ENCODE results near the gene HDDC3. TPM values are rescaled to one million over a fixed set of nuclear protein-coding genes. Genes with fewer than 3 reads are reported as not detected.

Gene HDDC3
- total and polyA plus RNA-seq, 2 donors (not counting 3 experiments of a cell fraction or from before 2014, with no cell fraction given), result 16.0 to 20.2 TPM

GRCh38 chr15:90970274-90970673 is 37.9 kb upstream of the HDDC3 start:
- no peak overlapping the region for H3K4me3 ChIP-seq (replicated peaks in 1 of 3; ENCODE audit: insufficient read depth in 1 of 3, low read depth in 1 of 3, low read length in 3 of 3)
- DNase-seq (ENCODE audit: low read depth, low spot score) (no peak), FAIRE-seq (no peak)
- dilution Hi-C loops (cut with MboI; ENCODE audit: extremely low pct_ligation_motif_present, low sequenced_read_pairs) (no loop called here), intact Hi-C loops (cut with micrococcal nuclease) (no loop called here)
- no peaks in the 10 kb centered on the region for H3K9me3 ChIP-seq (replicated peaks; ENCODE audit: control insufficient read depth, insufficient read depth, low read length)
- no peak overlapping the region for H2AFZ ChIP-seq (ENCODE audit: low read depth, low read length)
- H3K9me1 ChIP-seq (replicated peaks; ENCODE audit: control insufficient read depth, extremely low read depth, insufficient read depth, low read length), result no peaks in the 10 kb centered on the region
- no peak overlapping the region for H3K4me2 ChIP-seq (ENCODE audit: insufficient read depth, low read length)
- no peaks in the 10 kb centered on the region for H4K20me1 ChIP-seq (replicated peaks; ENCODE audit: control insufficient read depth, extremely low read depth, insufficient read depth, low read length)
- ChIA-PET CTCF (interaction anchor here (4.0 kb wide), 1 partner anchor 13 kb away, joined by 28 read pairs; no protein-coding TSS in a partner anchor), POLR2A (no interaction called here)
- H3K79me2 ChIP-seq (ENCODE audit: control insufficient read depth, insufficient read depth, low read length), result no peaks in the 10 kb centered on the region
- no peak overlapping the region for H3K9ac ChIP-seq (replicated peaks; ENCODE audit: extremely low read depth, insufficient read depth, low read length)
- H3K27me3 ChIP-seq (ENCODE audit: control insufficient read depth in 2 of 2, insufficient read depth in 2 of 2, low read length in 2 of 2), result no peaks in the 10 kb centered on the region
- H3K36me3 ChIP-seq (ENCODE audit: control insufficient read depth in 2 of 2, extremely low read depth in 1 of 2, insufficient read depth in 2 of 2, low read length in 2 of 2), result peaks cover 6 to 34% of the 10 kb centered on the region in 2 experiments
- TF ChIP-seq CTCF (IDR thresholded peaks at IDR 0.05; ENCODE audit: extremely low read depth in 1 of 2, insufficient read depth in 1 of 2, low read depth in 1 of 2, low read length in 2 of 2), result no peak
- TF ChIP-seq POLR2A (IDR thresholded peaks at IDR 0.05; ENCODE audit: low read depth, low read length), result no peak
- no peak for TF ChIP-seq EZH2 (IDR thresholded peaks at IDR 0.05; ENCODE audit: borderline replicate concordance, low read depth, low read length, severe bottlenecking)
- no peak for TF ChIP-seq GATA2 (IDR thresholded peaks at IDR 0.05; ENCODE audit: insufficient read depth, insufficient read length, low read depth, low read length)
- TF ChIP-seq JUN (IDR thresholded peaks at IDR 0.05; ENCODE audit: borderline replicate concordance, insufficient read depth, insufficient read length, low read depth), result no peak
- TF ChIP-seq MYC (IDR thresholded peaks at IDR 0.05; ENCODE audit: low read depth, low read length), result no peak
- no peak for TF ChIP-seq MAX (IDR thresholded peaks at IDR 0.05; ENCODE audit: insufficient read depth, insufficient read length)
- TF ChIP-seq POLR2AphosphoS5 (IDR thresholded peaks at IDR 0.05; ENCODE audit: insufficient read depth, low read depth, low read length), result no peak
- no peak for TF ChIP-seq FOS (IDR thresholded peaks at IDR 0.05; ENCODE audit: borderline replicate concordance, insufficient read depth, low read length)
- no peak overlapping the region for H3K27ac ChIP-seq (ENCODE audit: insufficient read depth, low read depth, low read length)
- BruUV-seq (replicated peaks), result no TSS peak
- H3K4me1 ChIP-seq (ENCODE audit: control insufficient read depth, extremely low read depth, insufficient read depth, low read length), result no peaks in the 10 kb centered on the region
